Germinal center (tissue), 1 donor: ENCODE results near the gene SHROOM3.

ENCODE experiments used
- DNase-seq: peaks from one replicate; pipeline ENCODE4 v3.0.0; 2012; ENCODE audit warnings: mixed read lengths, low spot score

The SHROOM3 gene

DNA sequence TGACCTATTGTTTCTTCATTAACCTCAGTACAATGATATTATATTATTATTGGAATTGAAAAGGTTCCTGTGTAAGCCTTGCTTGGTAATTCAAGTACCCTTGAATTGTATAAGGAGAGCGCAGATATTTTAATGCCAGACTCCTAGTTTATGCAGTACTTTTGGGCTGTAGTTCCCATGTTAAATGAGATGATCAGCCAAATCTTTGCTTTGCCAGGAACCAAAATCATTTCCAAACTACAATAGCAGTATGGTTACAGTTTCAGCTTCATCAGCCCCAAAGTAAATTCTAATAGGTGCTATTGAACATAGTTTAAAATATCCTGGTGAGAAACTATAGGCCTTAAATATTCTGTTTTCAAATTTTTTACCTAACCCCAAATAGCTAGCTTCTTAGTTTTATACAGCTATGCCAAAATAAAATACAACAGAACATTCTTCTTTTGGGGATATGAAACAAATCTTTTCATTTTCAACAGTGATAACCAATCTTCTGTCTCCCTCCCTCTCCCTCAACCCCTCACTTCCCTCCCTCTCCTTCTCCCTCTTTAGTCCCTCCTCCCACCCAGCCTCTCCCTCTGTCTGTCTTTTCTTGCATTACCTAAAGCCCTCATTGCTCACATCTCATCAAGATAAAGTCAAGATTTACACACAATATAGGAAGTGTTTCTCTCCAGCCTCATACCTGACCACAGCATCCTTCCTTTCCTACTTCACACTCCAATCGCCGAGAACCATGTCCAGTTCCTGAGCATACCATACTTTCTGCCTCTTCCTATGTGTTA, 190.1 kb downstream of the SHROOM3 start:
- no peak for DNase-seq

- DNase-seq: no peak
These were observed 191.8 kb downstream of the SHROOM3 start for GRCh38 chr4:76626686-76627465.

- no peak for DNase-seq
These were observed 193.2 kb downstream of the SHROOM3 start for GRCh38 chr4:76628251-76628650.

- DNase-seq: no peak
These were observed 195.7 kb downstream of the SHROOM3 start for GRCh38 chr4:76630741-76631140.

DNA sequence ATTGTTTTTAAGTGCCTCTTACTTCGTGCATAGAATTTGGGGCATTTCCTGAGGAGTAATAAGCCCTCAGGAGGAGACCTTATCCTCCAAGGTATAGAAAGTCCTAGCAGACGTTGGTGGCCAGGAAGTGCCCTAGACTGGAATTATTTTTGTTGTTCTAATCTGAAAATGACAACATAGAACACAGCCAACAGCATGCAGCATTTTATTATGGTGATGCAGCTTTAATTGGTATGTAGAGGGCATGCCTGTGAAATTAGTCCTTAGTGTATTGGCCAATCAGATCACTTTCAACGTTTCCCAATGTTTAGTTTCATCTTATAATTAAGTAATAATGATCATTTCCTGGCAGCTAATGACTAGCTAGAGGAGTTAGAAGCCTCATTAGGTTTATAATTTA, 199.2 kb downstream of the SHROOM3 start:
- DNase-seq: no peak

DNA sequence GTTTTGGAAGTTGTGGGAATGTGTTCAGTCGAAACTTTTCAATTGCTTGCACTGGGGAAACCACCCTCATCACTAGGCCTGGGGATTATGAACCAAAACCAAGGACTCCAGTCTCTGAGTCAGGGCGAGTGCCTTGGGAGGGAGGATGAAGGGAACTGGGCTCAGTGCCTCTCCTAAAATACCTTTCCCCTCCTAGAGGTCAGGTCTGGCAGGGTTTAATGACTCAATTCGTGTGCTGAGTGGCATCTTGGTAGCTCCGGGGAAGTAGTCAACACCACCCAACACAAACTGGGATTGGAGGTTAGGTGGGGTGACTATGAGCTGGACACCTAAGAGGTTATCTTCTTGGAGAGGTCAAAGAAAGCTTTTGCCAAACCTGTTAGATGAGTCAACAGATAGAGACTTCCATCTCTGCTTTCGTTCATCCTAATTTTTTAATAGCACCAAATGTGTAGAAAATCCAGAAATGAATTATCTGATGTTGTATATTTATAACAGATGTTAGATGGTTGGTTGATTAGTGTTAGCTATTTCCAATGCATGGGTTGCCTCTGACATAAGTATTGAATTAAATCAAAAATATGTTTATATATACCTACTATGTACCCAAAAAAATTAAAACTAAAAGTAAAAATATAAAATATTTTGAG, 202.8 kb downstream of the SHROOM3 start:
- no peak for DNase-seq

DNA sequence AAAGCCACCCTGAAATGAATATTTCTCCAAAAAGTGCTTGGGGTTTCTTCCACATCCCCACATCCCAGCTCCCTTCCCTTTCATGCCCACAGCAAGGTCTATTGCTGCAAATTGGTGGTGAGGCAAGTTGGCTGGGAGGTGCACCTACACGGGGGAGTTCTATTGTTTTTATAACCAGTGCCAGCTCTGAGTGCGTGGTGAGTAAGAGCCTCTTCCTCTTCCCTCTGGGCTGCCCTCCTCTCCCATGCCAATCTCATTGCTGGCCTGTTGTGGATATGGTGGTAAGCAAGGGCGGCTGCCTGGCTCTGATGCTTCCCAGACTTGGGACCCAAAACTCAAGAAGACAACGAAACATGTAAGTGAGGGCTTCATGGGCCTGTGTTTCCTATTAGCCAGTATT, 204.3 kb downstream of the SHROOM3 start:
- no peak for DNase-seq

DNA sequence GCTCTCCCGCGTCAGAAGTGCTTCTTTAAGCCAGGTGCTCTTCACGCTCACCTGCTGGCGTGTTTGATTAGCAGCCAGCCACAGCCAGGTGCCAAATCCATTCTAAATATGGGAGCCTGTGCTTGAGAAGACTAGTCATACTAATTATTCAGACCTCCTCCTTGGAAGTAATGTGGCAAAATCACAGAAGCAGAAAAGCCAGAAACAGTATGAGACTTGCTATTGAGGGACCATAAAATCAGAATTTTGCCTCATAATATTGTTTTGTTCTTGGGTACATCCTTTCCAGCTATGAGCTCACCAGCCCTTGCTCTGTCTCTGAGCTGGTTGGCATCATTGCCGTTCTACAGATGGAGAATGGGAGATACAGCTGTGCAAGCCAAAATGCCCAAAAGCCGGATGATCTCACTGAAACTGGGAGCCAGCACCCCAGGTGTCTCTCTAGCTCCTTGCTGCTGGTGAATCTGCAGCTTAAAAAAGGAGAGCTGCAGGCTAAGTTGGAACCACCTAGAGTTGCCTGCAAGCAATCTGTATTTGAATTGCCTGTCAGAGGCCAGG, 205.4 kb downstream of the SHROOM3 start:
- no peak for DNase-seq

DNA sequence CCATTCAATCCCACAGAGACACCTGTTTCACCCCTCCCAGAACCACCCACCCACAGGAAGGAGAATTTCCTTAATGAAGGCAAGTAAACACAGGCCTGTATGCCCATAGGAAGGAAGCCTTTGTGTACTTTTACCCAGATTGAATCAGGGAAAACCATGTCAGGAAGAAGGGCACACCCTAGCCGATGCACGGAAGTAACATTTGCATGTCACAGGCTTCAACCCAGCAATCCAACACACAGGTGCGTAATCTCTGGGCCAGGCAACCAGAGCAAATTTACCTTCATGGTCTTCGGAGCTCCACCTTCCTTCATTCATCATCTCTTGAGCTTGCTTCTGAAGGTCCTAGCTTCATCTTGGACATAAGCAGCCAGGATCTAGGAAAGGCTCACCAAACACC, 206.3 kb downstream of the SHROOM3 start:
- DNase-seq: no peak

DNA sequence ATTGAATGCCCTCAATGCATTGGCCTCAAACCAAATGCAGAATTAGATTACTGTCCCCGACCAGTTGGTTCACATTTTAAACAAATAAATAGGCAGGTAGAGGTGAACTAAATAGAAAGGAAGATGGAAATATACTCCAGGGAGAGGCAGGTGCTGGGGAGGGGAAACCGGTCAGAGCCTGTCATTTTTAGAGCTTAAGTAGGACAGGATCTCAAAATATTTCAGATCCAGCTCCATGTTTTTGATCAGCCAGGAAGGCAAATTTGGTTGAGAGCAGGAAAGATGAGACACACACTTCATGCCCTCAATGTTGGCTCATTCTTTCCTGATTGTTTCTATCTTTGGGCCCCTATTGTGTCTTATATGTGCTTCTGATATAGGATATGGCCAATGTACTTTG, 206.7 kb downstream of the SHROOM3 start:
- DNase-seq: no peak

- DNase-seq: no peak
These were observed 209.9 kb downstream of the SHROOM3 start for GRCh38 chr4:76644831-76645485.

- DNase-seq: no peak
These were observed 214.1 kb downstream of the SHROOM3 start for GRCh38 chr4:76649086-76649485.

- DNase-seq: no peak
These were observed 216.6 kb downstream of the SHROOM3 start for GRCh38 chr4:76651616-76652015.

- DNase-seq: no peak
These were observed 217.4 kb downstream of the SHROOM3 start for GRCh38 chr4:76652389-76652788.

- no peak for DNase-seq
These were observed 219.1 kb downstream of the SHROOM3 start for GRCh38 chr4:76654084-76654483.

GRCh38 chr4:76654791-76655190, 219.8 kb downstream of the SHROOM3 start:
- DNase-seq: no peak

DNA sequence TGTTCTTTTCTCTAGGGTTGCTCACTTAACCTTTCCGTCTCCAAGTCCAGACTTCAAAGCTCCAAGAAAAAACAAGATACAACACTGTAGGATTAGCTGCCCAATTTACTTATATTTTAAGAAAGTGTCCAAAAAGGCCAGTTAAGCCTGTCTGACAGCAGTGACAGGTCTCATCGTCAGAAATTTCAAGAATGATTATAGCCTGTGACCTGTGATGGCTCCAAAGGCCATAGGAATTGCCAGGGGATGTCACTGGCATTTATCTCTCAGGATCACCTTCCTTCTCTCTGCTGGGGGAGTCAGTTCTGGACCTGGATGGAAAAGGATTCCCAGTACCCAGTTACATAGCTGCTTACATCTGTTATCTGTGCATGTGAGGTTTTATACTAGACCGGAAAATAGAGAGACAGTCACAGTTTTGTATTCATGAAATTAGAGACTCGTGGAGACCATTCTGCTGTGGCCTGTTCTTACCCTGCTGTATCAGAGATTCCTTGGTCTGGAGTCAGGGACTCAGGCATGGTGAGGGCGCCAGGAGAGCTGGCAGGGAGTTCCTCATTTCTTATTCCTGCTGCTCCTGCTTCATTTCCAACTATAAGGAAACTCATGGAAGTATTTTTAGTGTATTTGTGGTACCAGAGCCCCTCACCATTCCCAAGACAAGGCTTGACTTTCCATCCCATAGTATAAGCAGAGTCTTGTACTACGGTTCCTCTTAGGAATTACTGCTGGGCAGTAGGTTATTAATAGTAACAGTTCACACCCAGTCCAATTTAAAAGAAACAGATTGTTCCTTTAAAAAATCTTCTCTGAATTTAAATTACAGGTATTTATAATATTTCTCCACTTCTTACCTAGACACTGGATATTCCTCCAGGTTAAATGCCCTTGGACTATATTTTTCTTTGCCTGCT, 220.8 kb downstream of the SHROOM3 start:
- DNase-seq: no peak

DNA sequence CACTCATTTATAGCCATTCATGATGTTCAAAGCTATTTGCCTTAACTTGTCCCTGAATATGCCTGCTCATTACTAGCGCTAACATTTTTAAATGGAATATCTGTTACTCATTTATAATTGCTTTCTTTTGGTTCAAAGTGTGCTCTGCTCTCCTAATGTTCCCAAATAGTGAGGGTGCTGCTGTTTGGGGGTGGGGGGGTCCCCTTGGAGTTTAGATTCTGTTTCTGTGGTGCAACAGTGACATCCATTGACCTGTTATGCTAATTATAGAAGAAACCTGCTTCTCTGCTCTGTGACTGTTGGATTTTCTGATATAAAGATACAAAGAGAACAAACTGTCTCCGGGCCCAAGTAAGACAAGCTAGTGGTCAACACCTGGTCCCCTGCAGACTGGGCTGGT, 222.4 kb downstream of the SHROOM3 start:
- no peak for DNase-seq

- DNase-seq: no peak
These were observed 223.4 kb downstream of the SHROOM3 start for GRCh38 chr4:76658231-76659102.

- DNase-seq: no peak
These were observed 224.1 kb downstream of the SHROOM3 start for GRCh38 chr4:76659103-76659490.
